ENCODE data around the gene DTX1. TPM values are rescaled to one million over a fixed set of nuclear protein-coding genes. Genes with fewer than 3 reads are reported as not detected.
"Not testable (repeated sequence)": the region's sequence is repeated elsewhere in the genome, so short reads cannot be mapped to it uniquely, and the experiment has no call there.

DTX1 gene
- total RNA-seq, 1 donor from 2014 or later: 1.7 TPM

DNA sequence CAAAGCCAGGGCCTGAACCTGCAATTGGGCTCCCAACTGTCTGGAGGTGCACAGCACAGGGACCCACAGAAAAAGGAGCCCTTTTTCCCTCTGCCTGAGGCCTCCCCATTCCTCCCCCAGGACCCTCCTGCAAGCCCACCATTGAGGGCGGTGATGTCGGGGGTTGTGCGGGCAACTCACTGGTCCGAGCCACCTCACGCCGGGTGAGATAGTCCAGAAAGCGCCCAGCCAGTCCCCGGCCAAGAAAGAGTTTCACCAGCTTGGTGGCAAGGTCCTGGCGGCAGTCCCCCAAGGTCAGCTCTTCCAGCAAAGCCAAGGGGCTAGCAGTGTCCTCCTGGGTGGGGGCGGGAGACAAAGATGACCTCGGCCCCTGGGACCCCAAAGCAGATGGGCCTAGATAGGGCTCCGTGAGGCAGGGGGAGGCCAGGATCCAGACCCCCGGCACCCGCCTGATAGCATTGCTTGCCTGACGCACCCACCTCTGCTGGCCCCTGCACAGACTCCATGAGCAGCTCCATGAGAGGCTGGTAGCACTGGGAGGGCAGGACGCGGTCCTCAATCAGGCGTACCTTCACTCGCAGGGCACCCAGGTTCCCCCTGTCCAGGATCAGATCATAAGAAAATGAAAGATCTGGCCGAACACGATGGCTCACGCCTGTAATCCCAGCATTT lies 59.1 kb downstream of the DTX1 start:
- DNase-seq: no peak

DNA sequence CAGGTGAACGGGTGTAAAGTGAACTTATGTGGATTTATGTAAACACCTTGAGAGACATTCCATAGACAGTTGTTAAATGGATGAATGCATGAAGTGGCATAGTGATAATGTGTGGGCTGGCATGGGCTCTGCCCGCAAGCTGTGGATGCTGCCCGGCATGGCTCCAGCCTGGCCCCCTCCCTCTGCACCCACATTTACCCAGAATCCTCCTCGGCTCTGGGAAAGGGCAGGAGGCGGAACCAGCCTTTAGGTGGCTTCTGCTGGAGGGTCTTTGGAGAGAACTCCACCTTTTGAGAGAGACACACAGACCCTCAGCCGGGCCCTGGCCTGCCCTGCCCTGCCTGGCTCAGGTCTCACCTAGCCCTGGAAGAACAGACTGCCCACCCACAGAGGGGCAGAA lies 60.3 kb downstream of the DTX1 start:
- no peak for DNase-seq

DNA sequence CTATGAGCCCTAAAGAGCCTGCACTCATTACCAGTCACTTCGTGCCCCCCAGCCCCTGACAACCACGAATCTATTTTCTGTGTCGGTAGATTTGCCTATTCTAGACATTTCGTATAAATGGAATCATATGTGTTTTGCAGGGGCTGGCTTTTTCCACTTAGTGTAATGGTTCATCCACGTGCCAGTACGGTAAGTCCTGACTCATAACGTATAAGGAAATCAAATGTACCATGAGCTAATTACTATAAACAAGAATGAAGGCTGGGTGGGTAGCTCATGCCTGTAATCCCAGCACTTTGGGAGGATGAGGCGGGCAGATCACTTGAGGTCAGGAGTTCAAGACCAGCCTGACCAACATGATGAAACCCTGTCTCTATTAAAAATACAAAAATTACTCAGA lies 61.2 kb downstream of the DTX1 start:
- not testable (repeated sequence) for DNase-seq

DNA sequence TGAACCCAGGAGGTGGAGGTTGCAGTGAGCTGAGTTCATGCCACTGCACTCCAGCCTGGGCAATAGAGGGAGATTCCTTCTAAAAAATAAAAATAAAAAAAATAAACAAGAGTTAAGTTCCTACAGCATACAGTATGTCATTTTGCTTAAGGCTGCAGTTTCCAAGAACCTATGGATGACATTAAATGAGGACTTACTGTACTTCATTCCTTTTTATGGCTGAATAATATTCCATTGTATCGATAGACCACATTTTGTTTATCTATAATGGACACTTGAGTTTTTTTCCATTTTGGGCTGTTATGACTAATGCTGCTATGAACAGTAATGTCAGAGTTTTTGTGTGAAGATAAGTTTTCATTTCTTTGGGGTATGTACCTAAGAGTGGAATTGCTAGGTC lies 61.6 kb downstream of the DTX1 start:
- DNase-seq: no peak

DNA sequence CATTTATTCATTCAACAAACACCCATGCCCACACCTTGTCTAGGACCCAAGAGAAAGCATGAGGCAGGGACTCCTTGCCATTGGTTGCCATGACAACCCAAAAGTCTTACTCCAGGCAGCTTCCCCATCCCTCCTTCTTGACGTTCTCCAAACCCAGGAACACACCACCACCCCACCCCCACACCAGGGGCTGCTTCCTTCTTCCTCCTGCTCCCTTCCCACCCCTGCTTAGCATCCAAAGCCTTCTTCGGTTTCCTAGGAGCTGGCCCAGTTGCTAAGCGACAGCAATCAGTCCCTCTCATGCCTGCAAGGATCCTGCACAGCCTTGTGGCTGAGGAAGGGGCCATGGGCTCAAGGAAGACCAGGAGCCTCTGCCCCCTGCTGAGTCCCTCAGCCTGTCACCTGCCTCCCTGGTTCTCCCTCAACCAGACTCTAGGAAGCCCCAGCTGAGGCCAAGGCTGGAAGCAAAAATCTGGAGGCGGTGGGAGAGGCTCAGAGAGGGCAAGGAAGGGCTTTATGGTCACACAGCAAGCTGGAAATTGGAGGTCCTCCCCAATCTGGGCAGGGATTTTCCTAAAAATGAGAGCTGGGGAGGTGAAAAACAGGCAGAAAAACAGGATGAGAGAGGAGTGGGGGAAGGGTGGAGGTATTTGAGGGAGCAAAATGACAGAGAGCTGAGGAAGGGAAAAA lies 63.6 kb downstream of the DTX1 start:
- DNase-seq: no peak

DNA sequence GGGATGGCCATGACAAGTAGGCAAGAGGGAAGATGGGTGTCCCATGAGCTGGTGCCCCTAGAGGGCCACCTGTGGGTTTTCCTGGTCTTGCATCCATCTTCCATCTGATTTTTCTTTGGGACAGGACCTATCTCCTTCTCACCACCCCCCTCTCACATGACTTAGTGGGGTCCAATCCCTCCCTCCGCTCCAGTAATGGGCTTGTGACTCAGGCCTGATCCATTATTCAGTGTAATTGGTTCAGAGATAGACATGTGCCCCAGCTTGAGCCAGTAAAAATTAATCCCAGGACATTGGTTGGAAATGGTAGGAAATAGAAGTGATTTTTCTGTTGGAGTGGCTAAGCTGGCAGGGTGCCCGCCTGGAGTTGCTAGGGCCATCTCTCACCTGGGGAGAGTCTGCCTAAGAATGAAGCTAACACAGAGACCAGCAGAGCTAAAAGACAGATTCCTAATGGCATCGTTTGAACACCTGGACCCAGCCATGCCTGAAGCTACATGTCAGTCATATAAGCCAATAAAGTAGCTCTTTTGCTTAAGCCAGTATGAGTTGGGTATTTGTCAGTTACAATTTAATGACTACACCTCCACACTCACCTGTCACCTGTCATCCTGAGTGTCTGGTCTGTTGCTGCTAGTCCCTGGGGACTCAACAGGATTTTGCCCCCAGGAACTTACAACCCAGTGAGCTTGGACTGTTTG lies 64.3 kb downstream of the DTX1 start:
- no peak for DNase-seq

DNA sequence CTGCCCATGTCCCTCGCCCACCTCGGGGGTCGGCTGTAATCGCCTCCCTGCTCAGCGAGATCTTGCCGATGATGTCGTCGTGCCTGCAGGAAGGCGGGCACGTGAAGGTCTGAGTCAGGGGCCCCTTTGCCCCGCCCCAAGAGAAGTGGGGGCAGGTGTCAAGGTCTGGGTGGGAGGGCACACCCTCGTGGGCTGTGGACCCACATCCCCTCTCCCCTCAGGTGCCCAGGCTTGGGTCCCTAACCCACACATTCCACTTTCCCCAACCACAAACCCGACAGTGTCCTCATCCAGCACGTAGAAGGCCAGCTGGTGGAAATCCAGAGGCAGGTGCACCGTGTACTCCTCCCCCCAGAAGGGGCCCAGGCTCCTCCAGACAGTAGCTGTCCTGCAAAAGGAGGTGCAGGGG lies 71.3 kb downstream of the DTX1 start:
- DNase-seq: no peak

DNA sequence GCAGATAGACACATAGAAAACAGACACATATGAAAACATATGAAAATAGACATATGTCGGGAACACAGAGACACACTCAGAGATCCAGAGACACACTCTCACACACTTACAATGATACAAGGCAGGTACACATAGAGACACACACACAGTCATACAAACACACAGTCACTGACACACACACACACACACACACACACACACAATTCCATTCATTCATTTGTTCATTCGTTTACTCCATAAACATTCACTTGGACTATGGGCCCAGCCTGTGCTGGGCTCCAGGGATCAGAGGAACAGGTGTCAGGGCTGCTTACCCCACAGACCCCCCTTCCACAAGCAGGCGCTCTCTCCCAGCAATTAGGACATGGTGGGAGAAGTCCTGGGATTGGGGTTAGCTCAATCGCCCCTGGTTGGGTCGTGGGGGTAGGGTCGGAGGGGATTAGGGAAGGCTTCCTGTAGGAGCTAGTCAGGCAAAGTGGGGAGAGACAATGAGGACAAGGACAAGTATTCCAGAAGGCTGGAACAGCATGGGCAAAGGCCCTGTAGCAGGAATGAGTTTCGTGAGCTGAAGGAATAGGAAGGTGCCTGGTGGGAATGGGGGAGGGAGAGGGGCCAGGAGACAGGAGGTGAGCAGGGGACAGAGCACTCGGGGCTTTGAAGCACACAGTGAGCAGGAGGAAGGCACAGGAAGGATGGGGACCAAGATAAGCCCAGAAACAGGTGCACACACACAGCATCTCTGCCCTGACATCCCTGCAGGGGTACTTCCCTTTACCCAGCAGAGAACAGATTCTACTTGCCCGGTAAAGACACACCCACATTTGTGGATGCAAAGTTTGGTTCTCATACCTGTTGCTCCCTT lies 72.5 kb downstream of the DTX1 start:
- no peak for DNase-seq

DNA sequence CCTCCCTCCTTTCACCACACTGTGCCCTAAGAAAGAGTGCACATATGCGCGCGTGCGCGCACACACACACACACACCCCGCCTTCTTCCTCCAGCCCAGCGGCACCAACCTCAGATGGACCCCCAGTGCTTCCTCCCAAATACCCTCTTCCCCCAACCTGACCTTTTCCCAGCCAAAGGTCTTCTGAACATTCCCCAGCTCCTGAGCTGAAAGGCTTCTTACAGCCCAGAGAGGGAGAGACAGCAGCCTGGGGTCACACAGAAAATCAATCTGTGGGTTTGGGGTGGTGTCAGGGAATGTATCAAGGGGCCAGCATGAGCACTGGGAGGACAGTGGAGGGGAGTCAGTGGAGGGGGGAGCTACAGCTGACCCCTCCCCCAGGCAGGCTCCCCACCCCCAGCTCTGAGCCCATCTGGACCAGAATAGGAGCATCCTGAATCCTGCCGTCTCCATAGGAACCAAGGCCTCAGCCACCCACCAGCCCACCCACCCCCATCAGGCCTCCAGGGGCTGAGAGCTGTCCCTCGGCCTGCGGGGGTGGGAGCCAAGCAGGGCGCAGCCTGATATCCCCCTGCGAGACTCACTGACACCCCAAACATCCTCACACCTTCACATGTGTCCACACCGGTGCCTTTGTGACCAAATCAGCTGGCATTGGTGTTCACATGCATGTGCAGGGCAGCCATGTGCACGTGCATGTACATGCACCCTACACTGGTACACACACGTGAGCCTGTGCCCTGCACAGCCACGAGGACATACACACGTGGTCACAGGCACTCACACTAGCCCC lies 73.3 kb downstream of the DTX1 start:
- no peak for DNase-seq

DNA sequence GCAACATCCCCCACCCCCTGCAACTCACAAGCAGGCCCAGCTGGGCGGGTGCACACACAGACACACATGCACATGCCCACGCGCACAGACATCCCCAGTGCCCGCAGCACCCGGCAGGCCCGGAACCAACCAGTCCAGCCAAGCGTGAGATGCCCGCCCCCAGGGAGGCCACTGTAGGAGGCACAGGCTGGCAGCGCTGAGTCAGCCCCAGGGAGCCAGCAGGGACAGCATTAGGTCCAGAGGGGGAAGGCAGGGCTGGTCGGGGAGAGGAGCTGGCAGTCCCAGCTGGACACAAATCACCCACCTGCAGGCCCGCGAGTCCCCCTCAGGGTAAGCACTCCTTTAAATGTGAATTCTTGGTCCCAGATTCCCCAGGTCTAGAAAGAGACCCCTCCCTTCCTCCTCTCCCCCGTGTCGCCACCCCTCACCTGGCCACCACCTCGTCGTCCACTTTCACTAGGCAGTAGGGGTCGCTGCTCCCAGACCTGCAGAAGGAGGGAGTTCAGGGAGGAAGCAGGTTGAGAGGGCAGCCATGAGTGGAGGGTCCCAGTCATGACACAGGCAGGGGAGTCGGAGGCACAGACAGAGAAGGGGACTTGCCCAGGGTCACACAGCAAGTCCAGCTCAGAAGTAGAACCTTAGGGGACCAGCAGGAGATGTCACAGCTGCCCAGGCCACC lies 74.1 kb downstream of the DTX1 start:
- DNase-seq: no peak

DNA sequence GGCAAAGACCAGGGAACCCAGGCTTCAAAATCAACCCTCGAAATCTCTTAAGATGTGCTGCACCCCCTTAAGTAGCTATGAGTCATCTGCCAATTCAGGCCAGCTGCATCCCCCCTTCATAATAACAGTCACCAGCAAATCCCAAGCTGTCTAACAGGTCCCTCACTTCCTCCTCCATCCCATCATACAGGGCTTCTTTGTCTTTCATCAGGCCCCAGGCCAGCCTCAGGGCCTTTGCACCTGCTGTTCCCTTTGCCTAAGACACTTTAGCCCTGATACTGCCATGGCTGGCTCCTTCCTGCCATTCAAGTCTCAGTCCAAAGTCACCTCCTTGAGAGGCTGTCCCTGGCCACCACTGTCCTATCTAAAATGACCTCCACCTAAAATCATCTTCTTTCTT lies 75.0 kb downstream of the DTX1 start:
- DNase-seq: no peak

DNA sequence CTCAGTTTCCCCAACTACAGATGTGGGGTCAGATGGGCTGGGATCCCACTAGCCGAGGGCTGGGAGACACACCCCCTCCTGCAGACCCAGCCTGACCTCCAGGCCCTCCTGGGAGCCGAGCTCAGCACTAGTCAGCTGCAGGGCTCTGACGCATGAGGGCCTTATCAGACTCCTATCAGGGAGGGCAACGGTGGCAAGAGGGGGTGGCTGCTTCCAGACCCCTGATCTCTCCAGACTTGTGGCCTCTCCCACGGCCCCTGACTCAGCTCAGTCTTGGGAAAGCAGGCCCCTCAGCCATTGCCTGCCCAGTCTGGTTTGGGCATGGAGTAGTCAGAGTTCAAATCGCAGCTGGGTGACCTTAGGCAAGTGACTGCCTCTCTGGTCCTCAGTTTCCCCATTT lies 76.5 kb downstream of the DTX1 start:
- DNase-seq: no peak

DNA sequence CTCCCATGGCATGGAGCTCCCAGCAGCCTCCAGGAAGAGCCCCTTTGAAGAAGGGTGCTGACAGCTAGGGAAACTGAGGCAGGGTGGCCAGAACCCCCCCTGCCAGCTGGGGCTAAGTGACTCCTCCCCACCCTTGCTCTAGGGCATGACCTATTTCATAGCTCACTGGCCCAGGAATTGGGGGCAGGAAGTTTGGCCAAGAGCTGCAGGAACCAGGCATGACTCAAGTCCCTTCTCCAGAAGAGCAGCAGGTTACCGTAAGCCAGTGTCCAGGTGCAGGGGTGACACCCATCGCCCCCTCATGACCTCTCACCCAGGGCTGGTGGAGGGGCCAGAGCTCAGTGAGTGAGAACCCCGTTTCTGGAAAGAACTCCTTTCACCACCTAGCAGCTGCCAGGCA lies 77.1 kb downstream of the DTX1 start:
- no peak for DNase-seq

DNA sequence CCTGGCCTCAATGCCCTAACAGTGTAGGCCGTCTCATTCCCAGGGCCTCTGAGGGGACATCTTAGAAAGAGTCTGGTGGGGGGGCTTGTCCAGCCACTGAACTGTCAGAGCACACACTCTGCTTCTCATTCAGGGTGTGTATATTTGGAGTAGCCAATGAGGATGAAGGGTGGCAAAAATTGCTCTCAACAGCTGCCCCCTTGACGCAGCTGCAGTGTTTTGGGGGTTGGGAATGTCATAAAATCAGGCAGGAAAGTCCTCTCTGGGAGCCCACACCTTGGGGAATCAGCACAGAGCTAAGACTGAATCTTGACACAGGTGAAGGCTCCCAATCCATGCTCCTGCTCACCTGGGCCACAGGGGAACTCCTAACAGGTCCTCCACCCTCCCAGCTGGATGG lies 77.5 kb downstream of the DTX1 start:
- no peak for DNase-seq

DNA sequence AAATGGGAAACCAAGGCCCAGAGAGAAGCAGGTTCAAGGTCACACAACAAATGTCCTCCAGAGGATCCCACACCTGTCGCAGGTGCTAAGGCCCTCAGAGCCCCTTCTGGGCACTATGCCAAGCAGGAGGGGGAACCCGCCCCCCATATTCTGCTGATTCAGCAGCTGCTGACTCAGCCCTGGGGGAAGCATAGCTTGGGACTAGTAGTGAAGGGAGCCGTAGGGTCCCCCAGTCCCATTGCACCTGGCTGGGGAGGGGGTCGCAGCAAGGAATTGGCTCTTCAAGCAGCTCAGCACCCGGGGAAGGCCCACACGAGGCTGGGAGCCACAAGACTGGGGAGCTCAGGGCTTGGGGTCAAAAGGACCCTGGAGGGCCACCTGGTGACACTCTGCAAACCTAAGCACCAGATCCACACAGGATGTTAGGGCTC lies 78.0 kb downstream of the DTX1 start:
- no peak for DNase-seq

DNA sequence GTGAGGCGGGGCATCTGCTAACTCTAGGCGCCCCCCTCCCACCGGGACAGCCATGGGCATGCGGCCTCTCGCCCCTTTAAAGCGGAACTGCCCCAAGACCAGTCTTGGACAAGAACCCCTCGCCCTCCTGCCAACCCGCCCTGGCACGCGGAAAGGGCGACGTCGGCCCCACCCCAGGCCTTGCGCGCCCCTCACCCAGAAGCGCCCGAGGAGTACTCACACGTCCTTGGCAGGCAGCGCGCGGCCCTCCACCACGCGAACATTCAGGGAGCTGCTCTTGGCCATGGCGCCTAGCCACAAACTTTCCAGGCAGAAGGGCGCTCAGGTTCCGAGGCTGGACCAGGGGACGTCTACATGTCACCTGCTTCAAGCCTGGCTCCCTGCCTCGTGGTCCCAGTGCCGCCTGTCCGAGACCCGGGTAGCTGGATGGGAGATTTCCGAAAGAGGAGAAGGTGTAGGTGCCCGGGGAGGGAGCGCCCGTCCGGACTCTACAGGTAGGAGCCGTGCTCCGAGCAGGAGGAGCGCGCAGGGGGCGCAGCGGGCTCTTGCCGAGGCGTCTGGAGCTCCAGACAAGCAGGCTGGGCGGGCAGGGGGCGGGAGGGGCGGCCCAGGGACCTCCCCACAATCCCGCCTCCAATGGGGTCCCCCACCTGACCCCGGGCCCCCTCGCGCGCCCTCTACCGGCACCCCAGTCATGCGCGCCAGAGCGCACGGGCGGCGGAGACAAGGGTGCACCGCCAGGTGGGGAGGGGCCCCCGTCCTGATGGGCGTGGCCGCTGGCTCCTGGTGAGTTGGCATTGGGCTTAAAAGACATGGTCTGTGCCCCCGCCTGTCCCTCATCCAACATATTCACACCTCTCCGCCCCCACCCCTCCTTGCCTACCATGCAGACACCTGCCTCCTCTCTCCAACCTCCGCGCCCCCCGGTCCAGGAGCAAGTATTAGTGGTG lies 78.9 kb downstream of the DTX1 start, which contains the start of gene RASAL1:
Gene RASAL1, minus strand, starts transcription at position 584 of the 950 bp plus-strand sequence. Its CDS starts 299 bp downstream, at position 285.
- peak; percentile 22 for DNase-seq

DNA sequence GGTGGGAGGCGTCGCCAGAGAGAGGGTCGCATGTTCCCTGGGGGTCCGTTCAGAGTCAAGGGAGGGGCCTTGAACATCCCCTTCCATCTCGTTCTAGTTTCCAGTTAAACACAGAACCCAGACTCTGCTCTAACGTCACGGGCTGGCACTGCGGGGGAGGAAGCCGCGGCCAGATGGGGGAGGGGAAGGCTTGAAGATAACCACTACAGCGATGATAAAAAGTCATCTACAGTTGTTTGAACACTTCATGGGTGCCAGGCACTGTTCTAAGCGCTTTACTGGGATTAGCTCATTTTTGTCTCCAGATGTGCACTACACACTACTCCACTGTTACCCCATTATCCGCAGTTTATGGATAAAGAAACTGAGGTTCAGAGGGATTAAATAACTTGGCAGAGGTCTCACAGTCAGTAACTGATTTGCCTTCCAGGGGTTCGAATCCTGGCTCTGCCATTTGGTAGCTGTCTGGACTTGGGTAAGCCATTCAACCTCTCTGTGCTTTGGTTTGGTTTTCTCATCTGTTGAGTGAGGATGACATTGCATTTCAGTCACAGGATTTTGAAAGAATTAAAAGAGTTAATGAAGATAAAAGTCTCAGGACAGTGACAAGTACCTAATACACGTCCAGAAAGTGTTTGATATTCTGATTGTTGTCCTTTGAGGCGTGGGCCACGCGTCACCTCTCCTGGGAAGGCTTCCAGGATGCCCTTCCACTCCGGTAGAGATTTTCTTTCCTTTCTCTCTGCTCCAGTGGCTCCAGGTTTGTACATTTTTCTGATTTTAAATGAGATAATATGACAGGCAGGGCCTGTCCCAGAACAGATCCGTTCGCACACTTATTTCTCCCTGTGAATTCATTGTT lies 79.8 kb downstream of the DTX1 start:
- DNase-seq: no peak

DNA sequence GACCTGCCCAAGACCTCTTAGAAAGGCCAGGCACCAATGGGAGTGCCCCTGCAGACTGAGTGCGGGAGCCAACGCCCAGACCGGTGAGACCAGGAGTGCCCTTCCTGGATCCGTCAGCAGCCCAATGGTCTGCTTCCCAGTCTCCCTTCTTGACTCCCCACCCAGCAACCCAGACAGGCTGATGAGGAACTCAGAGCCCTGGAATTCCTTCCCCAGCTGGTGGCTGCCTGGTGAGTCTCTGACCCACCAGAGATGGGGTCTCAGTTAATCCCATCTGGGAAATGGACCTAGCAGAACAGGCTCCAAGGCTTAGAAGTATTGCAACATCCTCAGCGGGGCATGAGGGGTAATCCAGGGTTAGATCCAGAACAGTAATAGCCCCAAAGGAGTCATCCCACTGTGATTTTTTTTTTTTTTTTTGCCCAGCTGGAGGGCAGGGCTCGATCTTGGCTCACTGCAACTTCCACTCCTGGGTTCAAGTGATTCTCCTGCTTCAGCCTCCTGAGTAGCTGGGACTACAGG lies 80.5 kb downstream of the DTX1 start:
- DNase-seq: no peak

Data from dermis blood vessel endothelial cell (primary cell).